GM19035 (cell line): ENCODE measurements around the gene SLU7.

Source experiments
- ATAC-seq: cut with Tn5 transposase; IDR thresholded peaks from one replicate; pipeline ENCODE4 v1.9.1; 2021; ENCODE audit not compliant: unreplicated experiment

The SLU7 gene

DNA sequence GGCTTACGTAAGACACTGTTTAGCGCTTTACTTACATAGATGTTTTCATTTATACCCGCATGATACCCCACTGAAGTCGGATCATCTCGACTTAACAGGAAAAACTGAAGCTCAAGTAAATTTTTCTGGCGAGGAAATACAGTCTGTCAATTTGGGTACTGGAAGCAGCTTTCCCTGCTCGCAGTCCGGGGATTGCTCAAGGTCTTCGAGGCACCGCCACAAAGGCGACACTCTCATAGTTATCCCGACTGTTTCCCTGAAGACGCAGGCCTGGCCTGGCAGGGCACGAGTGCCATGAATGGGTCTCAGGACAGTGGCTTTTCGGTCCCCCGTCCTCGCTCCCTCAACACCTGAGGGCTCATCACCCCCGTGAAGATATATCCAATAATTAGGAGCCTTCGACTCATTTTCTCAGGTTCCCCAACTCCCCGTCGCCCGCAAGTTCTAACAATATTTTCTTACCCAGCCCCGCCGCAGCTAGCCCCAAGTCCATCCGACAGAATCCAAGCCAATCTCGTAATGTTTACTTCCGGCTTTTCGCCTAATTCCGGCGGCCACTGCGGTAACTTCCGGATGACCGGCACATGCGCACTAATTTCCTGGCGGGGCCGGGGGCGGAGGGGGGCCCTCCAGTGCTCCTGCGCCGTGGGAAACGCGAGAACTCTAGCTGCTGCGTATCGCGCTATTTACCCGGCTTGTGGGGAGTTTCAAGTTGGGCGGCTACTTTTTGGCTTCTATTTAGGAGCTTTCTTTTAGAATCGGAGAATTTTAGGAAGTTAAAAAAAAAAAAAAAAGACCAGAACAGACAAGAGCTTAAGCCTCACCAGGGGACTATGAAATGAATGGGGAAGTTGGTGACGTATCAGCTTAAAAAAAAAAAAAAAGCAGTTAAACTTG is at the start of gene SLU7:
SLU7 (minus strand) TSS at position 521 of the 897 bp plus-strand sequence. CDS start 3,787 bp downstream, outside the sequence.
- peak; percentile 69 for ATAC-seq

DNA sequence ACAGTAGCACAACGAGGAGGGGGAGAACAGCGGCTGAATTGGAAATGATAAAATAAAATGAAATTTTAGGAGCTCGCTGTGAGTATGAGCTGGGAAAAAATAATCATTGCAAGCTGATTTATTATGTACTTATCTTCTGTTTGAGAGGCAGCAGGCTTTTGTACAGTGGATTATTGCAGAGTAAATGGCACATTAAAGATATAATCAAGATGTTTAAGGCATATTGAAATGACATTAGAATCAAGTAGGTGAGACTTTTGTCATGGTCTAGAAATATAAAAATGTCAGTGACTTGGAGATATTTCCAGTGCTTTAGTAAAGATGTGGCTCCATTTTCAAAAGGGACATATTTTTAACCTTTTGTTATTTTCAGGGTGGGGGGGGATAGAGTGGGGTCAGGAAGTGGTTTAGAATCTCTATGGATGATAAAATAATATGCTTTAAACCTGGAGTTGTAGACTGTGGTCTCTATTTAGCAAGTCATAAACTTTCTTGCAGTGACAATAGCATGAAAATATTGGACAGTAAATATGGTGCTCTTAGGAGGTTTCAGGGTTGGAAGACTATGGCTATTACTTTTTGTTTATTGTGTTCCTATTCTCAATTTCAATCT is 49.6 kb upstream of the SLU7 start:
- ATAC-seq, result no peak

DNA sequence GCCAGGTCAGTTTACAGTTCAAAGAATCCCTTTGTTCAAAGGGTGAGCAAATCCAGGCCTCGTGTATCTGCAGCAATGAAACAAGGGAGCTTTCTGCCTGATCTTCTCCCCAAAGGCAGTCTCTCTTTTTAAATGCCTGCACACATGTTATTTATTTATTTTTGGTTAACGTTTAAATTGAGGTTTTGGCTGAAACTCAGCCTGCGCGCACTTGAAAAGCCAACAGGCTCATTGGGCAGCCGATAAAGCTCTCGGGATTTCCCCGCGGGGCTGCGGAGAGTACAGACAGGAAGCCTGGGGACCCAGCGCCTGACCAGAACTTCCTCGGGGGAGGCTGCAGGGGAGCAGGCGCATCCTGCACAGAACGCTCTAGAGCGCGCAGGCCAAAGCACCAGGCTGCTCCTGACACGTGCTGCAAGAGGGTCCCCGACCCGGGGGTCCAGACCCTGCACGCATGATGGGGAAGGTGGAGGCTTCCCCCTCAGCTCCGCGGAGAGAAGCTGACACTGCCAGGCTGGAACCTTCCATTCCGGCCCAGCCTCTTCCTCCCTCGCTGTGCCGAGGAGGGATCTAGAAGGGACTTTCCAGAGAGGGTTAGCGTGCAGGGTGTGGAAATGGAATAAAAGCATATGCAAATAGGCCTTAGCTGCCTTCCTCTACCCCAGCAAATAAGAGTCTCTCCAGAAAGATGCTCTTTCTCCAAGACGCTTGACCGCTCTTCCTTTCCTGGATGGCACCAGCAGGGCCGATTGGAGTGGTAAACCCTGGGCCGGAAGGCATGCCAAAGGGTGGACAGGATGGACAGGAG is 48.9 kb upstream of the SLU7 start:
- ATAC-seq, result peak; percentile 92

DNA sequence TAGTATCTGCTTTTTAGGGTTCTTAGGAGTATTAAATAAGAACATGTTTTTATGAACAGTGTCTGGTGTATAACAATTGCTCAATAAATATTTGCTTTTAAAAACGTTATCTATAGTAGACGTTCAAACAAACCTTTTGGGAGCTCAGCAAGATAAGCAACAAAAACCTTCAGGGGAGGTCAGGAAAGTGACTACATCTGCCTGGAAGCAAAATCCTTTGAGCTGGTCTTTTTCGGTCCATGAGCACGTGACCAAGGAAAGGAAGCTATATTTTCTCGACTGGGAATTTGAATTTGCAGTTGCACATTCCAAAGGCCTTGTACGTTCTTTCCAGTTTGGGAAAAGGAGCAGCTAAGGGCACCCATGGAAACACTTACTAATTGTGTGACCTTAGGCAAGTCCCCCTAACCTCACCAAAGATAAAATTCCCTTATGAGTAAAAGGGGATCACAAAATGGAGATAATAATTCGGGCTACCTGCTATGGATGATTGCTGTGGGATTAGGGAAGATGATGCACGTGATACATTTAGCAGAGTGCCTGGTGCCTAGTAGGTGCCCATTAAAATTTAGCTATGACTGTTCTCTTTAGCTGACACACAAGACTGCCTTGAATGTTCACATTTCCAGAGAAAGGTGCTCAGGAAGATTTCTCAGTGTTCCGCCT is 48.1 kb upstream of the SLU7 start:
- ATAC-seq, result peak; percentile 5

DNA sequence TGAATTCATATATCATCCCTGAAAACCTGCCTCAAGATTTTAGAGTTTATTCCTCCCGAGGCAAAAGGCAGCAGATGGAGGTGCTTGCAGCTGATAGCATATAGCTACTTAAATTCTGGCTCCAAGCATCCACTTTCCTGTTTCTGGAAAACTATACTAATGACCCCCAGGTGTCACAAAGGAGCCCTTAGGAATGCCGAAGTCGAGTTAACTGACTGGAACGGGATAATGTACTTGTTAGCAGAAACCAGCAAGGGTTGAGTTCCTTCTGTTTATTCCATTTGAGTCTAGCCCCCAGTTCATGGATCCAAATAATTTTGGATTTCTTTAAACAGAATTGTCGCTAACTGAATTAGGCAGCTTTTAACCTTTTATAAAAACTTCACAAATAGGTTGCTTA is 47.2 kb upstream of the SLU7 start:
- no peak for ATAC-seq

DNA sequence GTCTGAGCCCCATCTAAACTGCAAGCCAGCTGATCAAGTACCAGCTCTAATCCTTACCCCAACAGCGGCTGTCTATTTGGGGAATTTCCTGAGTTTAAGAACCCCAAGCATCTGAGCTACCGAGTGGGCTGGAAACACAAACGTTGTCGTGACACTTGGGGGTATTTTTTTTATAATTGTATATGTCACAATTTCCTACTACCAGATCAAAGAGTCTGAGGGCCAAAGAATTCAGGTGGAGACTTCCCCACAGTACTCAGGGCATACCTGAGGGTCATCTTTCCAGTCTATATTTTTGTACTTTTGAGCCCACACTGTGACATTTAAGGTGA is 45.6 kb upstream of the SLU7 start:
- ATAC-seq, result no peak

DNA sequence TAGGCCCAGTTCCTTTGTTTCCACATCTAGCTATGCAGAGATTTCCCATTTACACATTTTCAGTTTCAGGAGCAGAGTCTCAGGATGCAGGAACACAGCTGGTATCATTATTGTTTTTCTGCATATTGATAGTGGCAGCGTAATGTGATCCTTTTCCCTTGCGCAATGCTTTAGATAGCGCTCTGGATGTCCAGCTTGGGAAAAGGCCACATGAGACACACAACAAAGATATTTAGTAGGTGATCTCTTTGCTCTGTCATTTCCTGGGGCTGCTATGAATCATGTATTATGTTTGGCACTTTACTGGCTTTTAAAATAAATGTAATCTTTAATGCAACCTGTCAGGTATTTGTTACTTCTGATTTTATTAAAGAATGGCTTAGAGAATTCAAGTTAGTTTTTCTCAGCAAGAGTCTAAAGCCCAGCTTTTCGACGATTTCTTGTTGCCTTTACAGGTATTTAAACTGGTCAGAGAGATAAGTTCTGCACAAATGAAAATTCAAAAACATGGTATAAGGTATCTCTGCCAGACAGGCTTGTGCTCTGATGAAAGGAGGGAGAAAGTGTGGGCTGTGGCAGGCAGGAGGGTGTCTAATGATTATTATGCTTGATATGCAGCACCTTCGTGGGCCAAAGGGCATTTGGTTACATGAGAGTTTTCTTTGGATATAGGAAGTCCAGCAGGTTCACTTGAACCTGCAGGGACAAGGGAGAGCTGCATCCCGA is 45.0 kb upstream of the SLU7 start:
- ATAC-seq, result no peak

DNA sequence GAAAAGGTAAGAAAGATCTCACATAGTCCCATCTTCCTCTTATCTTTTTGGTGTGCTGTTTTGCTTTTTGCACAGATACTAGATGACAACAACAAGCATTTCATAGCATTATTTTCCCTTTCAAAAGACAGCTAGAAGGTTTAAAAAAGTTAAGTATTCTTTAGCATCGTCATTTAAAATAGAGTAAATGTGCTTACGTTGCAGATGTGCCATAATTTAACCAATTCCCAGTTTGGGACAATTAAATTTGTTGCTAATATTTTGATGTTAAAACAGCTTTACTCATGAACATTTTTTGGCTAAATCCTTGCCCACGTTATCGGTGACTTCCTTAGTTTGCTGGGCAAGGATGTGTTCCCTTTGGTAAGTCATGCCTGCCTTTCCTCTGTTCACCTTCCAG is 44.3 kb upstream of the SLU7 start:
- no peak for ATAC-seq

DNA sequence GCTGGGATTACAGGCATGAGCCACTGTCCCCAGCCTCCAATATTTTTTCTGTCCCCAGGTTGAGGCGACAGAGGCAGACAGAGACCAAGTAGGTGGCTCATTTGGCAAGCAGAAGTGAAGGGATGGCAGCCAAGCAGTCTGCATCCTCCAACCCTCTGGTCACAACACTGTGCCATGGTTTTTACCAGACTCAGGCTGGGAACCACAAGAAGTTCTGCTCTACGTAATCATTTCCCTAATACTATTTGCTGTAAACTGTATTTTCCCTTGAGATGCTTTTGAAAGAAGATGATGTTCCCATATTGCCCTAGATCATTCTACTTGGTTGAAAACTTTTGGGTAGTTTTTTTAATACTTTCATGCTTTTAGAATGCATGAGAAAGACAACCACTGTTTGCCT is 43.3 kb upstream of the SLU7 start:
- no peak for ATAC-seq

DNA sequence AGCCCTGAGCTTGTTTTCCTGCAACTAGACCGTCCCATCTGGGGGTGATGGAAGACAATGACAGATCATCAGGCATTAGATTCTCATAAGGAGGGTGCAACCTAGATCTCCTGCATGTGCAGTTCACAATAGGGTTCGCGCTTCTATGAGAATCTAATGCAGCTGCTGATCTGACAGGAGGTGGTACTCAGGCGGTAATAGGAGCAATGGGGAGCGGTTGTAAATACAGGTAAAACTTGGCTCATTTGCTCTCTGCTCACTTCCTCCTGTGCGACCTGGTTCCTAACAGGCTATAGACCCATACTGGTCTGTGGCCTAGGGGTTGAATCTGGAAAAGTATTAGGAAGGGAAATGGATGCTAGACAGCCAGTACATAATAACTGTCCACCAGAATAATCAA is 42.5 kb upstream of the SLU7 start:
- no peak for ATAC-seq

DNA sequence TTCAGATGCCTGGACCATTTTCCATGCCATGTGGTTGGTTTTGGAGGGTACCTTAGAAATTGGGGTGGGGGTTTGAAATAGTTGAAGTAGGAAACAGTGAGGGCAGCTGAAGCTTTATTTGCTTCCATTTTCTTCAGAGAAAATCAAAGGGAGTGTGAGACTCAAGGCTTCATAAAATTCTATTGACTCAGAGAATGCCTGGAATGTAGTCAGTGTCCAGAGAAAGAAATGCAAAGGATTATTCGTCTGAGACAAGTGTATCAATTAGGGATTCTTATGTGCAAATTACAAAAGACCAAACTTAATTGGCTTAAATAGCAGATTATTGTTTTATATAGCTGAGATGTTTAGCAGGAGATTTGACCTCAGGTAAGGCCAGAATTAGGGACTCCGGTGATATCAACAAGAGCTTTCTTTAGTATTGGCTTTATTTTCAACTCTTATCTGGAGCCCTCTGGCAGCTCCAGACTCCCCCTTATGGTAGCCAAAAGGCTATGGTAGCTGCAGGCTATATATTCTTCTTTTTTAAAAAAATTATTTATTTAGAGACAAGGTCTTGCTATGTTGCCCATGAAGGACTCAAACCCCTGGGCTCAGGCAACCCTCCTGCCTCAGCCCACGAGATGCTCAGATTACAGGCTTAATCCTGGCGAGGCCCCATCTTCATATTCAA is 41.6 kb upstream of the SLU7 start:
- no peak for ATAC-seq

DNA sequence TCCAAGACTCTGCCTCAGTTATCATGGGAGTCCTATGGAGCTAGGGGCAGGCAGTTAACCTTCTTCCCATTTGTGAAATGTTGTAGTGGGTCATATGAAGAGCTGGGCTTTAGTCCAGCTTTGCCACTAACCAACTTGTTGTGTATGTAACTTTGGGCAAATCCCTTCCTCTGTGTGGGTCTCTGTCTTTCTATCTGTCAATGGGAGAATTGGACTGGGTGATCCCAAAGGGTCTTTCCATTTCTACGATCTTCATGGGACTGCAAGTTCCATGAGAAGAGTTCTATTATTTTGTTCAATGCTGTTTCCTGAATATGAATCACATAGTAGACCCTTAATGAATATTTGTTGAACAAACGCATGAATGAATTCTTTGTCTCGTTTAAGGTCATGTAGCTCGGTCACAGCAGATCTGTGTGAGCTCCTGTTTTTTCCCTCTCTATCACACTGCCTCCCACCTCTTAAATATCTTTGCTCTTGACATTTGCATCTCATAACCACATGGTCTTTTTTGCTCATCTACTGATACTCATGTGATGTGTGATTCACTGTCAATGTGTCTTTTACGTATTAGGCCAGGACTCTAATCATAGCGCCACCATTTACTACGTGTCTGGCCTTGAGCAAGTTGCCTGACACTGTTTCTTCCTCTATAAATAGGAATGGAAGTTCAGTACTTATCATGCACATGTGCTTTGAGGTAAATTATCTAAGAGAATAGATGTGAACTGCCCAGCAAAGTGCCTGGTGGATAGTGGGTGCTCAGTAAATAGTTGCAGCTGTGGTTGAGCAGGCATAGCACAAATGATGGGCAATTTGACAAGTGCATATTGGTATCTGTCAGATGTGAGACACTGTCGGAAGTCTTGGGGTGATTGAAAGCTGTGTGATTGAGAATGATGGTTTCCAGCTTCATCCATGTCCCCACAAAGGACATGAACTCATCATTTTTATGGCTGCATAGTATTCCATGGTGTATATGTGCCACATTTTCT is 40.2 kb upstream of the SLU7 start:
- ATAC-seq, result peak; percentile 77

DNA sequence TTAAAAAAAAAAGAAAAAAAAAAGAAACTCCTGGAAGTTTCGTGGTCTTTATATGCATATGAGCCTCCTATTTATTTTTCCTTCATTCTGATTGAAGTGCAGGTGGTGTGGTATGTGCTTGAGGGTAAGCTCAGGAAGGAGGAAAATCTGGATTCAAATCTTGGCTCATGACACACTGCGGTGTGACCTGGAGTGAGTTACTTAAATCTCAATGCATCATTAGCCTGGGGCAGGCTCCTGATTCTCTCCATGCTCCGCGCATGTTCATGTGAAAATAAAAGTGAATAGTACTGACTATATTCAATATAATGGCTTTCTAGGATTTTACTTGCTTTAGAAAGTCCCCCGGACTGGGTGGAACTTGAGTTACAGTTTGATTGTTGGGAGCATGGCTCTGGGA is 38.4 kb upstream of the SLU7 start:
- ATAC-seq, result no peak

DNA sequence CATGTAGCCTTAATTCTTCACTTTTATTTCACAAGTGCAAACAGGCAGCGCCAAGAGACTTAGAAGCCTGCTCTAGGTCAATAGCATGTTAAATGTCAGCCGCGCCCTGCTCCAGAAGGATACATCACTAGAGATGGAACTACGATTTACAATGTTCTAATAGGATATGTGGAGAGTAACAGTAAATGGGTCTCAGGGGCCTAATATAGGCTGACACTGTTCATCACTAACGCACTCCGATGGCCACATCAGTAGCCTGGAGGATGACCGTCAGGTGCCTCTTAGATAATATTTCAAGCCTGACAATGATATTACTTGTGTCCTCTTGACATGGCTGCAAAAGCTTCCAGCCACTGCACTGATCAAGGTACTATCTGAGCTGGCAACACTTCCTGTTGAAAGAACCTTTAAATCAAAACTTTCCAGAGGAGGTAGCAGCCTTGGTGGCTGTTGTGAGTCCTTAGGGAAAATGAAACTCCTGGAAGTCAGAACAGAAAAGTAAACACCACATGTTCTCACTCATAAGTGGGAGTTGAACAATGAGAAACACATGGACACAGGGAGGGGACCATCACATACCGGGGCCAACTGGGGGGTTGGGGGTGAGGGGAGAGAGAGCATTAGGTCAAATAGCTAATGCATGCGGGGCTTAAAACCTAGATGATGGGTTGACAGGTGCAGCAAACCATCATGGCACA is 37.7 kb upstream of the SLU7 start:
- ATAC-seq, result no peak

DNA sequence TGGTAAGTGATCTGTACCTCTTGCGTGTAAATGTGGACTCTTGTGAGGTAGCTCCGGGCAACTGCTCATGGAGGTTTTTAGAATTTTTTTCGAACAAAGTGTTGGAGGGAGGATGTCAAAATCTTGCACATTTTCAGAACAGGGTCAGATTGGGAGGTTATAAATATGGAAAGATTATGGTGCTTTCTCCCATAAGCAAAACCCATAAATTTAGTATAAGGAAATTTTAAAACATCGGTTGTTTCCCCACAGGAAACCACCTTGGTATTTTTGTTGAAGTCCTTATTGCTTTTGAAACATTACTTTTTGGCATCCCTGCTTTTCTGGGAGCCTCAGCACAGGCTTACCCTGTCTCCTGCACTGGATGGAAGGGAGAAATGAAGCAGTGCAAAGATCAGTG is 36.7 kb upstream of the SLU7 start:
- no peak for ATAC-seq

DNA sequence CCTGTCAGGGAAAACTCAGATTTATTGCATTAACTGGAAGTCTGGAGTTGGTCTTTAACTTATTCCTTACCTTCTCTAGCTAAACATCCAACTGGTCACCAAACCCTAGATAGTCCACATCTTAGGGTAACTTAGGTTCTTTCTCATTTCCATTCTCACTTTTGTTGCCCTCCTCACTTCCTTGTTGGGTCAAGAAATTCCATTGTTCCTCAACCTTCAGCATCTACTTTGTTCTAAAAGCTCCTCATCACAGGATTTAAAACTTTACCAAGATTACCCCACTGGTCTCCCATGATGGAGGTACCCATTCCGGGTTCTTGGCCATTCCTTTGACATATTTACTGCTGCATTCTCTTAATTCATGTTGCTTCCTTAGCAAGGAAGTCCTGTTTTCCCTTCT is 34.9 kb upstream of the SLU7 start:
- ATAC-seq, result no peak

DNA sequence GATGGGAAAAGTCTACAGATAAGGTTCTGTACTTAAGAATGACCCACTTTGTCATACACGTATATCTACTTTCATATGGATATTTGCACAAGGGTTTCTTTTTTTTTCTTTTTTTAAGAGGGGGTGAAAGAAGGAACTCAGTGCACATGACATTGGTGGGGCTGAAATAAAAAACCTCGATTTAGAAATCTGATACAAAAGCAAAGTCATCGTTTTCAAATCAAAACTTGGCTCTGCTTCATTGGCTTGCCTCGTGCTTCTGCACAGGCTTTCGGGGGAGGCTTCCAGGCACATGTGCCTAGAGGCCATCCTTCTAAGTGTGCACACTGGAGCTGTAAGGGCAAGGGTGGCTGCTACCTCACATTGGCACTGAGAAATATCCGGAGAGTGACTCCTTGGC is 33.9 kb upstream of the SLU7 start:
- ATAC-seq, result no peak

DNA sequence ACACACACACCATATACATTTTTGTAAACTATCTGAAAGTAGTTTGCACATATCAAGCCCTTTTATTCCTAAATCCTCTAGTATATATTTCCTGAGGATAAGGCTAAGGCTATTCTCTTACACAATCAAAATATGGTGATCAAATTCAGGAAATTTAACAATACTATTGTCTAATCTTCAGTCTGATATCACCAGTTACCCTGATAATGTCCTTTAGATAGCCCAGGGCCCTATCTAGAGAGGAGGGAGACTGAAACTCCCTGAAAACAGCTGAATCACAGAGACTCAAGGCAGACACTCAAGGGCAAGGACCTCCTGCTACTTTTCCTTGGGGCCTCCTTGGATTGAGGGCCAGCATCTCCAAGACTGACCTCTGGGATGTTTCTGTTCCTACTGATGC is 33.2 kb upstream of the SLU7 start:
- ATAC-seq, result no peak
